Activated CD8-positive, alpha-beta T cell treated with anti-CD3 and anti-CD28 coated beads for 36 hours (primary cell): ENCODE data around the gene EIF4E2. TPM values are rescaled to one million over a fixed set of nuclear protein-coding genes. Genes with fewer than 3 reads are reported as not detected.

Experiments
- ATAC-seq: fragments of 200-7000 bp; cut with Tn5 transposase; one replicate; pipeline ENCODE4 v1.10.0; 2021; ENCODE audit warnings: mild to moderate bottlenecking, moderate library complexity
- CTCF ChIA-PET: fragments of 350-600 bp; sonication (Branson Sonifier 250); formaldehyde crosslinking; loops from one replicate; lab custom pipeline; 2021; ENCODE audit warnings: antibody characterized with exemption; lab: Charles Lee
- POLR2A ChIA-PET: fragments of 350-600 bp; sonication (Branson Sonifier 250); formaldehyde crosslinking; loops from one replicate; lab custom pipeline; 2021; ENCODE audit warnings: antibody characterized with exemption; lab: Charles Lee
- DNase-seq: peaks from one replicate; pipeline ENCODE4 v3.0.0-alpha.2; 2020
- H3K27ac Mint-ChIP-seq: one replicate; pipeline ENCODE4 v1.8.0; 2021; ENCODE audit warnings: mild to moderate bottlenecking, mixed read lengths
- H3K27me3 Mint-ChIP-seq: one replicate; pipeline ENCODE4 v1.8.0; 2021; ENCODE audit warnings: mixed read lengths
- H3K36me3 Mint-ChIP-seq: one replicate; pipeline ENCODE4 v1.8.0; 2021; ENCODE audit warnings: low read depth, mixed read lengths
- H3K4me1 Mint-ChIP-seq: one replicate; pipeline ENCODE4 v1.8.0; 2021; ENCODE audit warnings: low read depth, mixed read lengths
- H3K4me3 Mint-ChIP-seq: one replicate; pipeline ENCODE4 v1.8.0; 2021; ENCODE audit warnings: mild to moderate bottlenecking, moderate library complexity, mixed read lengths
- H3K9me3 Mint-ChIP-seq: one replicate; pipeline ENCODE4 v1.8.0; 2021; ENCODE audit warnings: mixed read lengths
- intact Hi-C: fragments of 100-400 bp; cut with micrococcal nuclease; formaldehyde crosslinking; loops from one replicate; pipeline ENCODE4 v1.10.0; 2022
- total RNA-seq, 2 experiments: library from RNA; stranded (reverse); gene quantifications; one replicate each; pipeline ENCODE4 v1.2.3, GENCODE V29; 2021
- TF ChIP-seq, protein P1 (sequence below): fragments of 200-600 bp; IDR thresholded peaks from one replicate; pipeline ENCODE4 v1.8.0; 2022; ENCODE audit warnings: antibody characterized with exemption, mild to moderate bottlenecking

The EIF4E2 gene
- total RNA-seq, 2 experiments from 2014 or later, result 49.2 to 50.4 TPM

- no peaks in the 10 kb centered on the region for H3K9me3 Mint-ChIP-seq
- H3K27me3 Mint-ChIP-seq, result peaks cover 36% of the 10 kb centered on the region
- peaks cover 6% of the 10 kb centered on the region for H3K4me1 Mint-ChIP-seq
- CTCF ChIA-PET, result interaction anchor here (0.7 to 2.2 kb wide), 7 partner anchors 11 to 240 kb away, joined by 3 to 12 read pairs (median 7); no protein-coding TSS in a partner anchor
- no peak for DNase-seq
- intact Hi-C loops, result loop anchor here (5.0 kb wide), 1 partner anchor 73 kb away; no protein-coding TSS in a partner anchor
- ATAC-seq, result no peak
- H3K4me3 Mint-ChIP-seq, result no peak overlapping the region
- POLR2A ChIA-PET, result no interaction called here
- H3K36me3 Mint-ChIP-seq, result no peaks in the 10 kb centered on the region
- TF ChIP-seq, protein P1, sequence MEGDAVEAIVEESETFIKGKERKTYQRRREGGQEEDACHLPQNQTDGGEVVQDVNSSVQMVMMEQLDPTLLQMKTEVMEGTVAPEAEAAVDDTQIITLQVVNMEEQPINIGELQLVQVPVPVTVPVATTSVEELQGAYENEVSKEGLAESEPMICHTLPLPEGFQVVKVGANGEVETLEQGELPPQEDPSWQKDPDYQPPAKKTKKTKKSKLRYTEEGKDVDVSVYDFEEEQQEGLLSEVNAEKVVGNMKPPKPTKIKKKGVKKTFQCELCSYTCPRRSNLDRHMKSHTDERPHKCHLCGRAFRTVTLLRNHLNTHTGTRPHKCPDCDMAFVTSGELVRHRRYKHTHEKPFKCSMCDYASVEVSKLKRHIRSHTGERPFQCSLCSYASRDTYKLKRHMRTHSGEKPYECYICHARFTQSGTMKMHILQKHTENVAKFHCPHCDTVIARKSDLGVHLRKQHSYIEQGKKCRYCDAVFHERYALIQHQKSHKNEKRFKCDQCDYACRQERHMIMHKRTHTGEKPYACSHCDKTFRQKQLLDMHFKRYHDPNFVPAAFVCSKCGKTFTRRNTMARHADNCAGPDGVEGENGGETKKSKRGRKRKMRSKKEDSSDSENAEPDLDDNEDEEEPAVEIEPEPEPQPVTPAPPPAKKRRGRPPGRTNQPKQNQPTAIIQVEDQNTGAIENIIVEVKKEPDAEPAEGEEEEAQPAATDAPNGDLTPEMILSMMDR, result no peak
- no peak overlapping the region for H3K27ac Mint-ChIP-seq
Observed at GRCh38 chr2:232520489-232520888, 30.0 kb upstream of the EIF4E2 start.

DNA sequence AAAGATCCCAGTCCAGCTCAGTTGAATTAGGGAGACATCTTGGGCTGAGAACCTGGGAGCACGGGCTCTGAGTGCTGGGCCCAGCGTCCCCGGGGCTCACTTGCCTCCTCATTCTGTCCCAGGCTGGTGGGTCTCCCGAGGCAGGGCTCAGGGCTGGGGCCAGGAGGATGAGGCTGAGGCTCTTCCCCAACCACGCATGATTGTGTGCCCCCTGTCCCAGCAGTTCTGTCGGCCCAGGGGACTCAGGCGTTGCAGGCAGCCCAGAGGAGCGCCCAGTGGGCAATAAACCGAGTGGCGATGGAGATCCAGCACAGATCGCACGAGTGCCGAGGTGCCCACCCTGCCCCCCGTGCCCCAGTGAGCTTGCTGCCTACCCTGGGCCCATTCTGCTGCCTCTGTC lies 29.4 kb upstream of the EIF4E2 start:
- H3K36me3 Mint-ChIP-seq, result no peaks in the 10 kb centered on the region
- intact Hi-C loops, result loop anchor here (5.0 kb wide), 1 partner anchor 74 kb away; no protein-coding TSS in a partner anchor
- TF ChIP-seq, protein P1, result no peak
- no peak for ATAC-seq
- H3K9me3 Mint-ChIP-seq, result no peaks in the 10 kb centered on the region
- DNase-seq, result no peak
- peaks cover 6% of the 10 kb centered on the region for H3K4me1 Mint-ChIP-seq
- peaks cover 36% of the 10 kb centered on the region for H3K27me3 Mint-ChIP-seq
- ChIA-PET CTCF (interaction anchor here (0.7 to 2.2 kb wide), 15 partner anchors 8 to 421 kb away, joined by 3 to 18 read pairs (median 5); no protein-coding TSS in a partner anchor), POLR2A (no interaction called here)
- no peak overlapping the region for H3K4me3 Mint-ChIP-seq
- no peak overlapping the region for H3K27ac Mint-ChIP-seq

DNA sequence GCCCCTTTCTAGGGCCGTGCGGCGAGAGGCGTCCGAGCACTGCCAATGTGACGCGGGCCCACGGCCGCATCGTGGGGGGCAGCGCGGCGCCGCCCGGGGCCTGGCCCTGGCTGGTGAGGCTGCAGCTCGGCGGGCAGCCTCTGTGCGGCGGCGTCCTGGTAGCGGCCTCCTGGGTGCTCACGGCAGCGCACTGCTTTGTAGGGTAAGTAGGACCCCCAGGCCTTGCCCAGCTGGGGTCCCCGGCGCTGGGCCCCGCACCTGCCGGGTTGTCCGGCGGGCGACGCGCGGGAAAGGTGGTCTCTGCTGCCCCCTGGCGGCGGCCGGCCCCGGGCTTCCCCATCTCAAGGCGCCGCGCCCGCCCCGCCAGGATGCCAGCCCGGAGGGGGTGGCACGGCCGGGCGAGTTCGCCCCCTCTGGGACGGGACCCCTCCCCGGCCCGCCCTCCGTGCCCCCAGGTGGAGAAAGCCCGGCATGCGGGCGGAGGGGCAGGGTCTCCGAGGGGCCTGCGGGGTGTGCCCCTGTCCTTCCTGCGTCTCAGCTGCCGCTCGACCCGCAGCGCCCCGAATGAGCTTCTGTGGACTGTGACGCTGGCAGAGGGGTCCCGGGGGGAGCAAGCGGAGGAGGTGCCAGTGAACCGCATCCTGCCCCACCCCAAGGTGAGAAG lies 28.4 kb upstream of the EIF4E2 start:
- peak; percentile 58 for ATAC-seq
- DNase-seq, result peak; percentile 74
- Mint-ChIP-seq H3K9me3 (no peaks in the 10 kb centered on the region), H3K27me3 (peaks cover 37% of the 10 kb centered on the region), H3K4me3 (no peak overlapping the region), H3K4me1 (peaks cover 6% of the 10 kb centered on the region), H3K27ac (no peak overlapping the region), H3K36me3 (no peaks in the 10 kb centered on the region)
- intact Hi-C loops, result loop anchor here (5.0 kb wide), 1 partner anchor 75 kb away; no protein-coding TSS in a partner anchor
- ChIA-PET POLR2A (no interaction called here), CTCF (interaction anchor here (0.6 to 2.2 kb wide), 24 partner anchors 9 to 622 kb away, joined by 3 to 18 read pairs (median 4); partner anchors contain the start of gene ALPI)
- TF ChIP-seq, protein P1, result peak; percentile 94

- intact Hi-C loops, result loop anchor here (5.0 kb wide), 1 partner anchor 76 kb away; no protein-coding TSS in a partner anchor
- DNase-seq (no peak), ATAC-seq (no peak)
- ChIA-PET CTCF (interaction anchor here (0.6 to 2.2 kb wide), 21 partner anchors 9 to 623 kb away, joined by 3 to 18 read pairs (median 5); partner anchors contain the start of gene ALPI), POLR2A (interaction anchor here (1.0 kb wide), 1 partner anchor 11 kb away, joined by 3 read pairs; no protein-coding TSS in a partner anchor)
- Mint-ChIP-seq H3K27ac (no peak overlapping the region), H3K9me3 (no peaks in the 10 kb centered on the region), H3K4me1 (peaks cover 6% of the 10 kb centered on the region), H3K27me3 (peaks cover 39% of the 10 kb centered on the region), H3K4me3 (no peak overlapping the region), H3K36me3 (no peaks in the 10 kb centered on the region)
- TF ChIP-seq, protein P1, result no peak
Observed at GRCh38 chr2:232522623-232523401, 27.7 kb upstream of the EIF4E2 start.
